OCI-M1 (cell line): ENCODE data around the gene GBF1.
A peak's percentile ranks its signal among the peaks of the same experiment; 100 is the strongest.

Experiments used
- DNase-seq: peaks from one replicate; lab custom pipeline; 2025; lab: John Stamatoyannopoulos, UW

Gene GBF1

GRCh38 chr10:102352066-102352715 is 106.9 kb downstream of the GBF1 start:
- DNase-seq = peak; percentile 82

GRCh38 chr10:102354451-102354850 is 109.1 kb downstream of the GBF1 start:
- no peak for DNase-seq

GRCh38 chr10:102358712-102359382 is 113.5 kb downstream of the GBF1 start:
- no peak for DNase-seq

- DNase-seq = no peak
Measured at GRCh38 chr10:102367441-102367840, 122.1 kb downstream of the GBF1 start.

GRCh38 chr10:102368077-102368476 is 122.7 kb downstream of the GBF1 start:
- DNase-seq = no peak

GRCh38 chr10:102371295-102371694 is 126.0 kb downstream of the GBF1 start:
- DNase-seq = no peak

GRCh38 chr10:102375250-102375649 is 129.9 kb downstream of the GBF1 start:
- no peak for DNase-seq

GRCh38 chr10:102375867-102376266 is 130.5 kb downstream of the GBF1 start:
- no peak for DNase-seq

GRCh38 chr10:102376901-102377300 is 131.6 kb downstream of the GBF1 start:
- DNase-seq = no peak

GRCh38 chr10:102379383-102379782 is 134.1 kb downstream of the GBF1 start:
- no peak for DNase-seq

GRCh38 chr10:102381983-102382382 is 136.7 kb downstream of the GBF1 start:
- DNase-seq = no peak

- DNase-seq = no peak
Measured at GRCh38 chr10:102382871-102383270, 137.5 kb downstream of the GBF1 start.

- peak; percentile 28 for DNase-seq
Measured at GRCh38 chr10:102384053-102384452, 138.7 kb downstream of the GBF1 start.

- DNase-seq = peak; percentile 26
Measured at GRCh38 chr10:102384606-102385429, 139.5 kb downstream of the GBF1 start.

GRCh38 chr10:102389894-102390293 is 144.6 kb downstream of the GBF1 start:
- no peak for DNase-seq

GRCh38 chr10:102392306-102392705 is 147.0 kb downstream of the GBF1 start:
- DNase-seq = no peak

- no peak for DNase-seq
Measured at GRCh38 chr10:102393411-102394078, 148.2 kb downstream of the GBF1 start.

- peak; percentile 97 for DNase-seq
Measured at GRCh38 chr10:102394079-102394800, 148.9 kb downstream of the GBF1 start.

GRCh38 chr10:102394801-102395399 is 149.6 kb downstream of the GBF1 start:
- peak; percentile 78 for DNase-seq

- peak; percentile 94 for DNase-seq
Measured at GRCh38 chr10:102395400-102396316, 150.3 kb downstream of the GBF1 start, which contains the start of gene NFKB2. Gene NFKB2, plus strand, starts transcription at chr10:102395705. Its CDS starts 255 bp downstream, at chr10:102395960.
